HUDEP-2 (cell line): ENCODE results near the gene PRKCI.
"Not testable (repeated sequence)": the region's sequence is repeated elsewhere in the genome, so short reads cannot be mapped to it uniquely, and the experiment has no call there.

Source experiments
- DNase-seq, 76 experiments: peaks; one replicate each; lab custom pipeline; 2025; ENCODE audit not compliant: unreplicated experiment in 76 of 76; lab: John Stamatoyannopoulos, UW

The PRKCI gene

DNA sequence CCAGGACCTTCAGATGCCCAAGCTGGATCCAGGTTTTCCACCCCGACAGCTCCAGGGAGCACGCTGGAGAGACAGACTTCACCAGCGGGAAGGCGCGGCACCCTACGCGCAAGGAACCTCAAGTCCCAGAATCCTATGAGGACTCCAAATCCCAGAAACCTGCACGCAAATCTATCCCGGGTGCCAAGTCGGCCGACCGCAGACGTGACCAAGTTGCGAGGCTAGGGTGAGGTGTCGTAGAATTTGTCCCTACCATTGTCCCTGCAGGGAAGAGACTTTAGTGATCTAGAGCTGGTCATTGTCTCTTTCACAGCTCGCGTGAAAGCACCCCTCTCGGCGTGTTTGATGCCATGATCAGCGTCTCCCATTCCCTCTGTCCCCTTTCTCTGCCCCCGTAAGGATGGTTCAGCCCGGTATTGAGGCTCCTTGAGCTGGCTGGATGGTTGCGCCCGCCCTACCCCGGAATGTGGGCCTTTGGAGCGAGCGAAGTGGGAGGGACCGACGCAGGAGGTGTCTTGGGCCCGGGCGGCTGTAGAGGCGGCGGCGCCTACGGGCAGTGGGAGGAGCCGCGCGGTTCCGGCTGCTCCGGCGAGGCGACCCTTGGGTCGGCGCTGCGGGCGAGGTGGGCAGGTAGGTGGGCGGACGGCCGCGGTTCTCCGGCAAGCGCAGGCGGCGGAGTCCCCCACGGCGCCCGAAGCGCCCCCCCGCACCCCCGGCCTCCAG is at the start of gene PRKCI:
PRKCI (plus strand) TSS at position 501 of the 723 bp plus-strand sequence. CDS start 246 bp downstream, outside the sequence.
- peak; percentile 35 to 97 (median 90) for DNase-seq

DNA sequence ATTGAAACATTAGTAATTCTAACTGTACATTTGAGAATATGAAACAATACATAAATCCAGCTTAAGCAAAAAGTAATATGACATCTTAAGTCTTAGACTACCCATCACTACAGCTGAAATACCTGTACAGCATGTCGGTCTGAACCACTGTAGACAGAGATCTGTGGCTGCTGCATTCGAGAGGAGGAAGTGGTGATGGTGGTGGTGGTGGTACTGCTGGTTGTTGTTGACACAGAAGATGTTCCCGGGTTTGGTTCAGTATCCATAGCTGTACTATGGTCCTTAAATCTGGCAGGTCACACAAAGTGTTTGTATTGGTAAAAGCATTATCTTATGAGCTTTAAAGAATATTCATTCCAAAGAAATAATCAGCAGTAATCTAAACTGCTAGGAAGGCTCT is 43.6 kb upstream of the PRKCI start:
- DNase-seq, result no peak

DNA sequence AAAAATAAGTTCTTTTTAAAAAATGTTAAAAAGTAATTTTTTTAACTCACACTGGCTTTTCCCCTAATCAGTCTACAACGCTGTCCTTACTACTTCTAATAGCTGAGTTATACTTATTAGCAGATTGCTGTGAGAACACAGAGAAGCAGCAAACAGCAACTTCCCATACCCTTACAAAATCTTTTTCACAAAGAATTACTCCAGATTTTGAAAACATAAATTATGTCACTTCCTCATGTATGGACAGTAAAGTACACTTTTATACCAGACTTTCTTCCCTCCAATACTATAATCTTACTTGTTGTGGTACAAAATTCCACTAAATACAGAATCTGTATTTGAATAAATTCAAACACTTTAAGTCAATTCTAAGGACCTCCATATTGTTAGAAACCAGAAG is 42.8 kb upstream of the PRKCI start:
- DNase-seq, result no peak

DNA sequence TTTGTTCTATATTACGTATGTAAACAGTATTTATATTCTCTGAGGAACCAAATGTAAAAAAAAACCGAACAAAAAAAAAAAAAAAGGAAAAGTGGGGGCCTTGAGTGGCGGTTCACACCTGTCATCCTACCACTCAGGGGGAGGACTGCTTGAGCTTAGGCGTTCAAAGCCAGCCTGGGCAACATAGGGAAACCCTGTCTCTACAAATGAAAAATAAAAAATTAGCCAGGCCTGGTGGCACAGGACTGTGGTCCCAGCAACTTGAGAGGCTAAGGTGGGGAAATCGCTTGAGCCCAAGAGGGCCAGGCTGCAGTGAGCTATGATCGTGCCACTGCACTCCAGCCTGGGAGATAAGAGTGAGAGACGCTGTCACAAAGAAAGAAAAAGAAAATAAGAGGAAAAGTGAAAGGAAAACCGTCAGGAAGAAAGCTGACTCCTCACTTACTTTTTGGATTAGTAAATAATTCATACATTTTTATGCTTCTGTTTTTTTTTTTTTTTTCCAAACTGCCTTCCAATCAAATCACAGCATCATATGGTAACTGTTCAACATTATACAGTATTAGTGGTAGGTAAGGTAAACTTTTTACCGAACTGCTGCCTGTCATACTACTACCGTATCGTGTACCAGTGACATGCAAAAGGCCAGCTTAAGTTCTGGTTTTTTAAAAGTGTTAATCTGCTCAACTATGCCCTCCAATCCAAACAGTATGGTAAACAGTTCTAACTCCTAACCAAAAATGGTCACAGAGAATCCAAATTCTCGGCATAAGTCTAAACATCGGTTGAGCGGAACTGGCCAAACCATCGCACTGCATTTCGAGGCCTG is 41.9 kb upstream of the PRKCI start:
- DNase-seq, result peak in 19 of 76 experiments; percentile 1 to 46 (median 5)

DNA sequence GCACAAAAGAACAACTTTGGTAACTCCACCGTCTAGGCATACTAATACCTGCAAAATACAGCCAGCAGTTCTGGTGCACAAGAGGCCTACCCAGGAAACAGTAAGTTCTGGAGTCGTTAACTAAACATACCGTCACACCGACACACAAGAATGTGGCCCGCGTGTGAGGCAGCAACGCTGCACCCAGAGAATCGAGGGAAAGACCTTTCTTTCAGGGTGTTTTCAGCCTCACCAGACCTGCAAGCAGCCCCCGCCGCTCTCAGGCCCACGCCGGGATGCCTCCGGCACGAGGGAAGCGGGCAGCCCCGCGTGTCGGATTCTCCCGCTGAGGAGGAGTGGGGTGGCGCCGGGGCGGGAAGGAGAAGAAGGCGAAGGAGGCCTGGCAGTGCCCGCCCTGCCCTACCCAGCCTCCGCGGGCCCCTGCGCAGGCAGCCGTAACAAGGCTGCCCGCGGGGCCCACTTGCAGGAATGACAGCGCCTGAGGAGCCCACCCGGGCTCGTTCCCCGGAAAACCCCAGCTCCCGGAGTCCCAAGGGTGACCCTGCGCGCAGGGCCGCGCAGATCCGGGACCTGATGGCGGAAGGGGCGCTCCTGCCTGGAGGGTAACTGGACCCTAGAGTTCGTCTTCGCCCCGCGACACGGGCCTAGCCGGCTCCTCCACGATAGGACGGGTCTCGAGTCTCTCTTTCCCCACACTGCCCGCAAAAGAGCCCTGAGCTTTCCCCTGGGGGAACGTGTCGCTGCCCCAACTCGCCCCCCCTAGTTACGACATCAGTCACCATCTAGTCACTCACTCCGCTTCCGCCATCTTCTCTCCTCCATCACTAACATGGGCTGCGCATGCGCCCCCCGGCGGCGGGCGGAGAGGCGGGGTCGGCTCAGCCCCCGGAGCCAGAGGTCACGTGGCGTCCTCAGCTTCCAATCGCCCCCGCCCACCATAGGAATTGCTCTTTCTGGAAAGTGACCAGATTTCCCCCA is 41.0 kb upstream of the PRKCI start, which contains the start of gene PHC3:
PHC3 (minus strand) TSS at position 826 of the 978 bp plus-strand sequence; CDS start at position 808, 18 bp downstream.
- peak in 75 of 76 experiments; percentile 9 to 92 (median 82) for DNase-seq

DNA sequence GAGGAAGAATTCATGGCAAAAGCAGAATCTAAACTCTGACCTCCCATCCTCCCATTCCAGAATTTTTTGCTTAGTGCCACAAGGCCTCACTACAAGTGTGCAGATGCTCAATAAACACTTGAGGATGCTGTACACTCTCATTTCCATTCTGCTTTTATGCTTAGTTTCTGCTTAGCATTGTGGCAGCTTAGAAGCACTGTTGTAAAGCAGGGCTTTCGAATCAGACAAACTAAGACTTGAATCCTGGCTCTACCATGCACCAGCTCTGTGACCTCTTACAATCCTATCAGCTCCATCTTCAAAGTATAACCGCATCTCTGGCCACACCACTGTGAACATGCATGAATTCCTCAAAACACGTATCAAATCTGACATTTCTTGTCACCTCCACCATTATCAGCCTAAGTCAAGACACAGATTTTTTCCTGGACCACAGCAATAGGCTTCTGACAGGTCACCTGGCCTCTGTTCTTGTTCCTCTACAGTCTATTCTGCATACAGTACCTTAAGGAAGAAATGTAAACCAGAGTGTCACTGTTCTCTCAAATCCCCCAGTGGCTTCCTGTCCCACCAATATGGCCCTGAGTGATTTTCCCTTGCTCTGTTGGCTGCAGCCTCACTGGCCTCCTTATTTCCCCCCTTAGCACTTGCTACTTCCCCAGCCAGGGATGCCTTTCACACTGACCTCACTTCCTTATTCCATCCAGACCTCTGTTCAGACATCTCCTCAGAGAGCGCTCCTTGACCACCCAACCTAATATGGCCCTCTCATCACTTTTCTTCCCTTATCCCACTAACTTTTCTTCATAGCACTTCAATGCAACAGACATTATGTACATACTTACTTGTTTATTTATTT is 32.6 kb upstream of the PRKCI start:
- peak in 1 of 76 experiments; percentile 4 for DNase-seq

DNA sequence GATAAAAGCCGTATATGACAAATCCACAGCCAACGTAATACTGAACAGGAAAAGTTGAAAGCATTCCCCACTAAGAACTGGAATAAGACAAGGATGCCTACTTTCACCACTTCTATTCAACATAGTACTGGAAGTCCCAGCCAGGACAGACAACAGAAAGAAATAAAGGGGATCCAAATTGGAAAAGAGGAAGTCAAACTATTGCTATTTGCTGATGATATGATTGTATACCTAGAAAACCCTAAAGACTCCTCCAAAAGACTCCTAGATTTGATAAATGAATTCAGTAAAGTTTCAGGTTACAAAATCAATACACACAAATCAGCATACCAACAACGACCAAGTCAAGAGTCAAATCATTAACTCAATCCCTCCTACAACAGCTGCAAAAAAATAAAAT is 26.5 kb upstream of the PRKCI start:
- not testable (repeated sequence) for DNase-seq

DNA sequence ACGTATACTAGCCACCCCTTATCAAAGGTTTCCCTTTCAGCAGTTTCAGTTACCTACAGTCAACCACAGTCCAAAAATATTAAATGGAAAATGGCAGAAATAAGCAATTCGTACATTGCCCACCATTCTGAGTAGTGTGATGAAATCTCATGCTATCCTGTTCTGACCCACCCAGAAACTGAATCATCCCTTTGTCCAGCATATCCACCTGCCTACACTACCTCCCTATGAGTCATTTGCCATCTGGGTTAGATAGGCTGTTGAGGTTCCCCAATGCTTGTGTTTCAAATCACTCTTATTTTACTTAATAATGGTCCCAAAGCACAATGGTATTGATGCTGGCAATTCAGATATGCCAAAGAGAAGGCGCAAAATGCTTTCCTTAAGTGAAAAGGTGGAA is 25.4 kb upstream of the PRKCI start:
- no peak for DNase-seq

DNA sequence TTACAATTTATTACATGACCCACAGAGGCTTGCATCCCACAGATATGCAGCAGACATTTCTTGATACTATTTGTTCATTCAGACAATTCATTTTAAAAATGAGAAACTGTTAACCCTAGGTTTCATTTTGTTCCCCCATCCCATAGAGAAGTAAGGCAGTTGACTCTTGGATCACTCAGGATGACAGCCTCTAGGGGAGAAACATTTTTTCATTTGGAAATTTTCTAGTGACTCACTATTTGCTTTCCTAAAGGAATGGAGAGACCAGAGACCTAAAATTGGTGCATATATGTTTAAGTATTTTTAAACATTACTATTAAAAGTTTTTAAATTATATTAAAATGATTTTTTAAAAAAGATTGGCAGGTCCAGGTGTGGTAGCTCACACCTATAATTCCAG is 21.2 kb upstream of the PRKCI start:
- no peak for DNase-seq

DNA sequence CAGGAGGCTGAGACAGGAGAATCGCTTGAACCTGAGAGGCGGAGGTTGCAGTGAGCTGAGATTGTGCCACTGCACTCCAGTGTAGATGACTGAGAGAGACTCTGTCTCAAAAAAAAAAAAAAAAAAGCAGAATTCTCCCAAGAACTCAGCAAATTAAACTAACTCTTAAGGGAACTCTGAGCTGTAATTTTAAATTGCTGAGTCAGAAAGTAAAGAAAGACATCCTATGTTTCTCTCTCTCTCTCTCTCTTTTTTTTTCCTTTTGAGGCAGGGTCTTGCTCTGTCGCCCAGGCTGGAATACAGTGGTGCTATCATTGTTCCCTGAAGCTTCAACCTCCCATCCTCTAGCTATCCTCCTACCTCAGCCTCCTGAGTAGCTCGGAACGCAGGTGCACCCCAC is 20.7 kb upstream of the PRKCI start:
- no peak for DNase-seq

DNA sequence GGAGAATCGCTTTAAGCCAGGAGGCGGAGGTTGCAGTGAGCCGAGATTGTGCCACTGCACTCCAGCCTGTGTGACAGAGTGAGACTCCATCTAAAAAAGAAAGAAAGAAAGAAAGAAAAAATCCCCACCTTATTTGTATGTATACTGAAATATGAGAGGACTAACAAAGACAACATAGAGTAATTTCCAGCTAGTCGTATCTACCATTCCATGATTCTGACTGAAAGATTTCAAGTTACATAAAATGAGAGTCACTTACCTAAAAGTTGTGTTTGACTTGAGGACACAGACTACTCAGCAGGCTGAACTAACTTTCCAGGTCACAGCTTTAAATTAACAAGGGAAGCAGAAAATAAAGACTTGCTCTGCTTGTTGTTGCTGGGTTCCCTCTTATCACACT is 18.8 kb upstream of the PRKCI start:
- no peak for DNase-seq

DNA sequence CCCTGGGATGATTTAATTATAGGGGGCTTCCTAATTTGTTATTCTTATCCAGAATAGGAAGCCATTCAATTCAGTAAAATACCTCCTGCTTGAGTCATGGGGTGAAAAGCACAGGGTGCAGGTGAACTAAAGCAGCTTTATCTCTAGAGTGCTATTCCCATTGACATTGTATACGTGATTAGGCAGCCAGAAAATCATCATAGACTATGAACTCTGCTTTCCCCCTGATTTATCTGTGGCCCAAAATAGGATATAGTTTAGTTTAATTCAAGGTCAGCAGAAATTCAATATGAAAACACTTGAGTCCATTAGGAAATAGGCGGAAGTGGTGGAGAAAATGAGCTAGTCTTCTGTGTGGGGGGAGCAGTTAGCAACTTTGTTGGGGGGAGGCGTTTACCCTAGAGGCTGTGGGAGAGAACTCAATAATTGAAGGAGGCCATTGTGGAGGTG is 18.2 kb upstream of the PRKCI start:
- DNase-seq, result no peak

DNA sequence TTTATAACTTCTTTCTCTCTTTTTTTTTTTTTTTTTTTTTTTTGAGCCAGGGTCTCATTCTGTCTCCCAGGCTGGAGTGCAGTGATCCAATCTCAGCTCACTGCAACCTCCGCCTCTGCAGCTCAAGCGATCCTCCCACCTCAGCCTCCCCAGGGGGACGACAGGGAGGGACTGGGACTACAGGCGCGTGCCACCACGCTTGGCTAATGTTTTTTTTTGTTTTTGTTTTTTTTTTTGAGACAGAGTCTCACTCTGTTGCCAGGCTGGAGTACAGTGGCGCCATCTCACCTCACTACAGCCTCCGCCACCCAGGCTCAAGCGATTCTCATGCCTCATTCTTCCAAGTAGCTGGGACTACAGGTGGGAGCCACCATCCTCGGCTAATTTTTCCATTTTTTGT is 17.7 kb upstream of the PRKCI start:
- DNase-seq, result no peak

DNA sequence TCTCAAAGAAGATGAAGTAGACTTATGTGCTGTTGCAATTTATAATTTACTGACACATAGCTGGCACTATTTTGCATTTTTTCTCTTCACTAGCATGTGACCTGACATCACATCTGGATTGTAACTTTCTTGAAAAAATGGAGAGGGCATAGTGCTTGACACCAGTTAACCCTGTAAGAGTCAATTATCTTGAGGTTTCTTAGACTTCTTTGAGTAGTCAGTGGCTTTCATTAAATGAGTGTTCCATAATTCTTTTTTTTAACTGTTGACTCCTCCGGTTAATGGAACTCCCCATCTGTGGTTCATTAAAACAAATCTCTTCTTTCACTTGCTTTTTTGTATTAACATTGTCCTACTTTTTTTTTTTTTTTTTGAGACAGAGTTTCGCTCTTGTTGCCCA is 16.9 kb upstream of the PRKCI start:
- DNase-seq, result no peak

DNA sequence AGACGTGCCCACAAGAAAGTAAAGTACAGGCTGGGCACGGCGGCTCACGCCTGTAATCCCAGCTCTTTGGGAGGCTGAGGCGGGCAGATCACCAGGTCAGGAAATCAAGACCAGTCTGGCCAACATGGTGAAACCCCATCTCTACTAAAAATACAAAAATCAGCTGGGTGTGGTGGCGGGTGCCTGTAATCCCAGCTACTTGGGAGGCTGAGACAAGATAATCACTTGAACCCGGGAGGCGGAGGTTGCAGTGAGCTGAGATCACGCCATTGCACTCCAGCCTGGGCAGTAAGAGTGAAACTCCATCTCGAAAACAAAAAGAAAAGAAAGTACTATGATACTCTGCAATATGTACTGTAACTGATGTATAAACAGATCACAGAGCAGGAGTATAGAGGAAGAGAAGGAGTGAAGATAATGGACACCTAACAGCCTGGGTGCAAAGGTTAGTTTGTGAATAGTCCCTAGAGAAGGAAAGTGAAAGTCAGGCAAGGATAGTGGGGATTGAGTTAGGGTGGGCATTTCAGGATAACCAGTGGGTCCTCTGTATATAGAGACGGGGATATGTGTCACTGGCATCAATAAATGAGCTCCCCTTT is 16.0 kb upstream of the PRKCI start:
- DNase-seq, result not testable (repeated sequence)

DNA sequence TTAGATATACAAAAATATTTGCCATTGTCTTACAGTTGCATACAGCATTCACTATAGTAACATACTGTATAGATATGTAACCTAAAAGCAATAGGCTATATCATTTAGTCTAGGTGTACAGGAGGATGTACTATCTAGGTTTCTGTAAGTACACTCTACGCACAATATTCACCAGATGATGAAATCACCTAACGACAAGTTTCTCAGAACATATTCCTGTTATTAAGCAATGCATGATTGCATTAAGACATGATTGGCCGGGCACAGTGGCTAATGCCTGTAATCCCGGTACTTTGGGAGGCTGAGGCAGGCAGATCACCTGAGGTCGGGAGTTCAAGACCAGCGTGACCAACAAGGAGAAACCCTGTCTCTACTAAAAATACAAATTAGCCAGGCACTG is 14.5 kb upstream of the PRKCI start:
- no peak for DNase-seq

DNA sequence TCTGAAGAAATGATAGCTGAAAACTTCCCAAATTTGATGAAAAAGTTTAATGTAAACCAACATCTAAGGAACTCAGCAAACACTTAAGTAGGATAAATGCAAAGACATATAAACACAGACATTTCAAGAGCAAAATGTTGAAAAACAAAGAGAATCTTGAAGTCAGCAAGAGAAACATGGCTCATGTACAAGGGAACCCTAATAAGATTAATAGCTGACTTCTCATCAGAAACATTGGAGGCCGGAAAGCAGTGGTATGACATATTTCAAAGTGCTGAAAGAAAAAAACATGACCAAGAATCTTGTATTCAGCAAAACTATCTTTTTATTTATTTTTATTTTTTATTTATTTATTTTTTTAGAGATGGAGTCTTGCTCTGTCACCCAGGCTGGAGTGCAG is 10.6 kb upstream of the PRKCI start:
- DNase-seq, result no peak

DNA sequence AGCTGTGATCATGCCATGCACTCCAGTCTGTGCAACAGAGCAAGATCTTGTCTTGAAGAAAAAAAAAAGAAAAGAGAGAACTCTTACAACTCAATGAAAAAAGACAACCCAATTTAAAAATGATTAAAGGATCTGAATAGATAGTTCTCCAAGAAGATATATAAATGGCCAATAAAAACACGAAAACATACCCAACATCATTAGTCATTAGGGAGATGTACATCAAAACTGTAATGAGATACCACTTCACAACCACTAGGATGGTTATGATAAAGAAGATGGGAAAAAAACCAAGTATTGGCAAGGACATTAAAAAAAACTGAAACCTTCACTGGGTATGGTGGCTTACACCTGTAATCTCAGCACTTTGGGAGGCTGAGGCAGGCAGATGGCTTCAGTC is 2.4 kb upstream of the PRKCI start:
- no peak for DNase-seq

DNA sequence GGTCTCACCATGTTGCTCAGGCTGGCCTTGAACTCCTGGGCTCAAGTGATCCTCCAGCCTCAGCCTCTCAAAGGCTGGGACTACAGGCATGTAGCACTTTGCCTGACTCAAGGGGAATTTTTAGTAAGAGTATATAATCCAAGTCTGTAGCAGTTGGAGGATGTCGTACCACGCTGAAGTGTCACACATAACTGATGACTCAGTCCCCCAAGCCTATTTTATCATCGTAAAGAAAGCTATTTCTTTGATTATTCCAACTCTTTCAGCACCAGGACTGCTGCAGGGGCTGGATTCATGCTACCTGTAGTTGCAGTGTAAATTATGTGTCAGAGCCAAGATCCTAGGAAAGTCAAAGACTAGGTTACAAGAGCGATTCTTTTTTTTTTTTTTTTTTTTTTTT is 1.4 kb upstream of the PRKCI start:
- no peak for DNase-seq
